ENCODE data around the gene ELAVL1.
A peak's percentile ranks its signal among the peaks of the same experiment; 100 is the strongest.
"Not testable (repeated sequence)": the region's sequence is repeated elsewhere in the genome, so short reads cannot be mapped to it uniquely, and the experiment has no call there.

ELAVL1 gene

GRCh38 chr19:7968008-7968795 lies 37.2 kb downstream of the ELAVL1 start:
- no peak for DNase-seq

GRCh38 chr19:7965921-7966665 lies 39.3 kb downstream of the ELAVL1 start:
- no peak for DNase-seq

GRCh38 chr19:7965259-7965841 lies 40.1 kb downstream of the ELAVL1 start:
- DNase-seq: no peak

DNA sequence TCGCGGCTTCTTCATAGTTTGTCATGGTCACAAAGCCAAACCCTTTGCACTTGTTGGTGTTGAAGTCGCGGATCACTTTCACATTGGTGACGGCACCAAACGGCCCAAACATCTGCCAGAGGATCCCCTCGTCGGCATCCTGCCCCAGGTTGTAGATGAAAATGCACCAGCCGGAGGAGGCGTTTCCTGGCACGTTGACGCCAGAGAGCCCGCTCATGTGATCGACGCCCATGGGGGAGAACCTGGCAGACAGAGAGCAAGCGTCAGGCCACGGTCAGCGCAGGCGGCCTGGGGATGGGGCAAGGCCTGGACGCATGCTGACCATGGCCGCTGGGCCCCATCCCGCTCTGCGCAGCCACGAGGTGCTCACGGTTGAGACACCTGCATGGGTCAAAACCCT lies 41.9 kb downstream of the ELAVL1 start:
- DNase-seq: no peak

GRCh38 chr19:7962644-7963268 lies 42.7 kb downstream of the ELAVL1 start:
- no peak for DNase-seq

- DNase-seq: no peak
Observed at GRCh38 chr19:7961920-7962626, 43.4 kb downstream of the ELAVL1 start.

DNA sequence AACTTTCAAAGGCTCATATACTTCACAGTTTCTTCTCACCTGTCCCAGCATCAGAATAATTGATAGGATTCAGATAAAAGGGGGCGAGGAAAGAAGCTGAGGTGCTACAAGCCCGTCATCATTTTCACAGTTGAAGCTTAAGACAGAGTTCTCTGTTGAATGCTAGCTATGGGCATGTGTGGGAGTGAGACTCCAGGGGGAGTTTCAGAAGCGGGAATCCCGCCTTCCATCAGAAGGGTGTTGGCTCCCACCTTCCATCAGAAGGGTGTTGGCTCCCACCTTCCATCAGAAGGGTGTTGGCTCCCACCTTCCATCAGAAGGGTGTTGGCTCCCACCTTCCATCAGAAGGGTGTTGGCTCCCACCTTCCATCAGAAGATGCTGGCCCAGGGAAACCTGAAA lies 44.4 kb downstream of the ELAVL1 start:
- not testable (repeated sequence) for DNase-seq

DNA sequence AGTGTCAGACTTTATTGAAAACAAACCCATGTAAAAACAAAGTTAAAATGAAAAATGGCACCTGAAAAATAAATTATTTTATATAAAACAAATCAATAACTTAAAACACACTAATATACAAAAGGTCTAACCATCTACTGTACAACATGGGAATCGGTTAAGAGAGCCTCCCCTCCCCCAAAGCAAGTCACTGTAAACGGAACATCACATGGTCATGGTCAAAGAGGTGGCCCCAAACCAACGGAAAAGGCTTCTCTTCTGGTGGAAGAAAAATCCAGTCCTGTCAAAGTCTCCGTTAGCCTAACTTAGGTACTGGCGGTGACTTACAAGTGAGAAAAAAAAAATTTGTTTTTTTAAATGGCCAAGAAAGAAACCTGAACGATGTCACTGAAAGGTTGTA lies 46.2 kb downstream of the ELAVL1 start:
- DNase-seq: no peak

DNA sequence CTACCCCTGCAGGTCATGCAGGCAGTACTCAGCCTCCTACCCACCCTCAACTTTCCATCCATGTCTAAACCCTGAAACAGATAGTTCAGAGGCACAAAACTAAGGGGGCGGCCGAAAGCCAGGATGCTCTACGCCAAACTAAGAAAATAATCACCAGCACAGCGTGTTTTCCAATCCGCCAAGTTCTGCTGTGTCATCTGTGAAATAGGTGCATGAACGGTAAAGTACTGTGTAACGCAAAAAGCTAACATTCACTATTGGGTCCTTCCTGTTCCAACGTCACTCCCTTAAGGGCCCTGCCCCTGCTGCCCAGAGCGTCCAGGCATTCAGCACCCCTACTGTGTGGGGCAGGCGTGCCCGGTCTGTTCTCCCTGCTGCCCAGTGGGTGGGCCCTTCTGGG lies 49.7 kb downstream of the ELAVL1 start:
- DNase-seq: no peak

DNA sequence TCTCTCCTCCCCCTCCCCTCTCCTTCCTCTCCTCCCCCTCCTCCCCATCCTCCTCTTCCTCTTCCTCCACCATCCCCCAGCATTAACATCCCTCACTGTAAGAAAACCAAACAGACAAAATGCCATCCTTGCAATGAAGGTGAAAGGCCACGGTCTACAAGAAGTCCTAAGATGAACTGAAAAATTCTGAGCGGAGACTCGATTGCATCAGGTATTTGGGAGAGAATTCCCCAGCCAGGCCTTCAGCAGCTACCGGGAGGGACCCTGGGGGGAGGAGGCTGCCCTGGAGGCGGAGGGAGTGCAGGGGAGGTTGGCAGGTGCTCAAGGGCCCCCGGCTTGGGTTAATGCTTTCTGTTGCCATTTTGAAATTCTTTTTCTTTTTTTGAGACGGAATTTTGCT lies 51.9 kb downstream of the ELAVL1 start:
- no peak for DNase-seq

GRCh38 chr19:7953060-7953459 lies 52.4 kb downstream of the ELAVL1 start:
- peak; percentile 52 for DNase-seq

GRCh38 chr19:7947939-7948338 lies 57.5 kb downstream of the ELAVL1 start:
- no peak for DNase-seq

GRCh38 chr19:7944177-7944761 lies 61.2 kb downstream of the ELAVL1 start:
- peak; percentile 93 for DNase-seq

- DNase-seq: peak; percentile 100
Observed at GRCh38 chr19:7943444-7944176, 61.8 kb downstream of the ELAVL1 start, which contains the start of gene TIMM44. TSS of gene TIMM44 (minus strand) at chr19:7943666. CDS start at chr19:7943651, 15 bp downstream.

GRCh38 chr19:7942981-7943443 lies 62.4 kb downstream of the ELAVL1 start:
- no peak for DNase-seq

- no peak for DNase-seq
Observed at GRCh38 chr19:7941895-7942596, 63.4 kb downstream of the ELAVL1 start.

DNA sequence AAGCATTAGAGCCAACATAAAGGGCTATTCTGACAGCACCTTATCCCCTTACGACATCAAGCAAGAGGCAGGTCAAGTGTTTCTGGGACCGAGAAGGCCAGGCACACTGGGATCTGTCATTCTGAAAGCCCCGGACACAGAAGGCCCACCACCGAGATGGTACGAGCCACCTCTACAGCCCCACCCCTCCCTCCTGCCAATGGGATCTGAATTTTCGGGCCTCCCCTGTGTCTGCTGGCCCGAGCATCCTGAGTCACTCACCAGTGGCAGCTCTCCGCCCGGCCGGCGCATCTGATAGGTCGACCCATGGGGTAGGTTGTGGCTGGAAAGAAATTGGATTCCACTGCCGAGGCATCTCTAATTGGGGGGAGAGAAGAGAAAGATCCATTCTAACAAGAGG lies 64.6 kb downstream of the ELAVL1 start:
- no peak for DNase-seq

DNA sequence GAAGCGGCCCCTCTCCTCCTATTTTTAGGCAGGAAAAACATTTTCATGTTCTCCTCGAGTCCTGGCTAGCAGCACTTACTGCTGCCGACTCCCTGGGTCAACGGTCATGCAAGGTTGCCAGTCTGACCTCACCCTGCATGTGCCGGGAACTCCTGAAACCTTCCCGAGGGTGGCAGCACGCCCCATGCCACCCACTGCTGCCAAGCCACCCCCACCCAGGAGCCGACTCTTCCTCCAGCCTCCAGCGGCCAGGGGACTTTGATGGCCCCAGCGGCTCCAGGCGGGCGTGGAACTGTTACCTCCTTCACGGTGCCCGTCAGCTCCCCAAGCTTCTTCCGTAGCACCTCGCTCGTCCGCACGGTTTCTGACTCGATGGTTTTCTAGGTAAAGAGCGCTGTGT lies 70.7 kb downstream of the ELAVL1 start:
- no peak for DNase-seq

GRCh38 chr19:7933828-7934725 lies 71.4 kb downstream of the ELAVL1 start:
- DNase-seq: no peak

GRCh38 chr19:7933411-7933810 lies 72.0 kb downstream of the ELAVL1 start:
- DNase-seq: no peak

All from fibroblast of upper back skin (primary cell).